HG02623 (cell line): ENCODE data around the gene CHN2.
A peak's percentile ranks its signal among the peaks of the same experiment; 100 is the strongest.

Experiments used
- ATAC-seq: cut with Tn5 transposase; IDR thresholded peaks from one replicate; pipeline ENCODE4 v1.9.1; 2021; ENCODE audit warnings: moderate library complexity; ENCODE audit not compliant: unreplicated experiment

CHN2 gene

DNA sequence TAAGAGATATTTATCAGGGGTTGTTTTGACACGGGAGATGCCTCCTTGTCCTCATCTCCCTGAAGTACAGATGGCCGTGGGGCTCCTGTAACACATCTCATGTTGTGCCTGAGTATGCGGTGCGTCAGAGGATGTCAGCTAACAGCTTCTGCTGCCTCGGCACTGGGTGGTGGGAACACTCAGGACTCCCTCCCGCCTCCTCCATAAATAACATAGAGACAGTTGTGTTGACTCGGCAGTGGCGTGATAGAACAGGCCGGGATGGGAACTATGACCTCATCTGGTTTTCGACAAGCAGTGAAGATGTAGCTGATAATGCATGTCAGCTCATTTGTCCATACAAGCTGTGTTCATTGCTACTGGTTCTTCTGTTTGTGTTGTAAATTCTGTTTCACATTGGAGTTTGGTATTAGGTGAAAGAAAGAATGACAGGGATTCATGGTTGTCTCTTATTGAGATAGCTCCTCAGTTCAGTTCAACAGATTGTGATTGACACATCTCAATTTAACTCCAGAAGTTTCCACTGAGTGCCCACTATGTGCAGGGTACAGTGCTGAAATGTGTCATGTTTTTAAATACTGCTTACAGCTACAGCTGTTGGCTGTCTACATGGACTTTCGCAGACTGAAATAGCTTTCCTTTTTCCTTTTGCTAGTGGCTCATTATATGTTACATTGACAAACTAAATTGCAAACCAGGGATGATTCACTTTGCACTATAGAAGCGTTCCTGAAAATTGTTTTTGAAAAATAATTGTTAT, 87.4 kb downstream of the CHN2 start:
- ATAC-seq: no peak

DNA sequence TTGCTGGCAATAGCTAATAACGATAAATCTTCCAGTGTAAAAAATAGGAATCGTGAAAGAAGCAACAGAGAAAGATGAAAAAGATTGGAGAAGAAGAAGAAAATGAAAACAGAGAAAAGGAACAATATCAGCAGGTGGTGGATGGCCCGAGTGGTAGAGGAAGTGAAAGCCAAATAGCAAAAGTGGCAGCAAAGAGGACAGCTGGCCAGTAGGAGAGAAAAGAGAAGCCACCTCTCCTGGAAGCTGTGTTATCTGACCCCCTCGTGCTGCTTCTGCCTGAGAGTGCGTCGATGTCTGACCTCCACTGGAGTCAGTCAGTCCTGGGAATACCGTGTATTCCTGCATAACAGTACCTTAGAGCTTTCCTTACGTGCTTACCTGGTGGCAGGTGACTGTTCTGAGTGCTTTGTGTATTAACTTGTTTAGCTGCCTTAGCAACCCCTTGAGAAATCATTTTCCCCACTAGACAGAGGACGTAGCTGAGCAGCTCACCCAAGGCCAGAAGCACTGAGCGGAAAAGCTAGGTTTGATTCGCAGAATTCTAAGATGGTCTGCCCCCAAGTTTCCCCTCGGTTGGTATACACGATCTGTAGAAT, 88.3 kb downstream of the CHN2 start:
- ATAC-seq: no peak

DNA sequence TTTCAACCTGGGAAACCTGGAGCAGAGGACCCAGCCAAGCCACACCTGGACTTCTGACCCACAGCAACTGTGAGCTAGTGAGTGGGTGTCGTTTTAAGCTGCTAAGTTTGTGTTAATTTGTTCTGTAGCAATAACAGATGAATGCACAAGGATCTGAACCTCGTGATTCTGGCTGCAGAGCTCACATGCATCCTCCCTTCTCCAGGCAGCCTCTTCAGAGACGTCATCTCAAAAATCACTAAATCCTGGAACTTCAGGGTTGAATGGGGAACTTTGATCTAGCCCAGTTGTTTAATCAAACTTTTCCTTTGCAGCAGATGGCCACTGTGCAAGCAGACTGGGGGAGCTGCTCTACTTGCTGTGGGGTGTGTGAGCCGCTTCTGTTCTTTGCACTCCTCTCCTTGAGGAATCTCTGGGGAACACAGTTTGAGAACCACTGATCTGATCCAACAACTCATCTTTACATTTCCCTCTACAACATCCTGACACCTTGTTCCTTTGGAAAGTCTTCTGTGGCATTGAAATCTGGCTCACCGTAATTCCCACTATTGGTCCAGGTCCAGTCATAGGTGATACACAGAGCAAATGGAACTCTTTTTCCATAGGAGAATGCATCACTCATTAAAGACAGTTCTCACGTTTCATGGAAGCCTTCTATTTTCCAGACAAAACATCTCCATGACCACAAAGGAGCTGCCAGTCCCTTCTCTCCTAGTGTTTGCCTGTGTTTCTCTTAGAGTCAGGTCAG, 90.3 kb downstream of the CHN2 start:
- no peak for ATAC-seq

DNA sequence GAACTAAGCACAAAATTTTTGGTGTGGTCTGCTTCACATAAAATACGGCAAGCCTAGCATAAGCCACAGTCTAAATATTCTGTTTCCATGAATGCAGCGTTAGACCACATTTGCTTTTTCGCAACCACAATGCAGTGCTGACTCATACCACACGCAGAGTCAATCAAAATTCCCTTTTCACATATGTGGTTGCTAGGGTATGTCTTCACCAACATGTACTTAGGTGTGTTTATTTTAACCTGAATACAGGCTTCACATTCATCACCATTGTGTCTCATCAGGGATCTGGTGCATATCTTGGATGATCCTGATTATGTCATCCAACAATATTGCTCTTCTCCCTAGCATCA, 90.8 kb downstream of the CHN2 start:
- ATAC-seq: peak; percentile 43

DNA sequence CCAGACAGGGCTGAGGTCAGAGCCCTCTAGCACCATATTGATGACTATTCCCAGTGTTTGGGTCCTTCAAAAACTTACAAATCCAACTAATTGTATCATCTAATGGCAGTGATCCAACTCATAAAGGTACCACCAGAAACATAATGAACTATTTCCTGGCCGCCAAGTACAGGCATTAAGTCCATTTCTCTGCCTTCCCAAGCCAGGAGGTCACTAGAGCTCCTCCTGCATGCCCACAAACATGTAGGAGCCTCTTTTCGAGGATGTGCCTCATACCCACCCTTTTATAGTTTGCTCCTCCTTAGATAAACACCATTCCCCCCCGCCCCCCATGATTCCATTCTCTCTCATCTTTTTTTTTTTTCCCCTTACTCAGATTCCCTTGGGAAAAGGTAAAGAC, 91.3 kb downstream of the CHN2 start:
- no peak for ATAC-seq

DNA sequence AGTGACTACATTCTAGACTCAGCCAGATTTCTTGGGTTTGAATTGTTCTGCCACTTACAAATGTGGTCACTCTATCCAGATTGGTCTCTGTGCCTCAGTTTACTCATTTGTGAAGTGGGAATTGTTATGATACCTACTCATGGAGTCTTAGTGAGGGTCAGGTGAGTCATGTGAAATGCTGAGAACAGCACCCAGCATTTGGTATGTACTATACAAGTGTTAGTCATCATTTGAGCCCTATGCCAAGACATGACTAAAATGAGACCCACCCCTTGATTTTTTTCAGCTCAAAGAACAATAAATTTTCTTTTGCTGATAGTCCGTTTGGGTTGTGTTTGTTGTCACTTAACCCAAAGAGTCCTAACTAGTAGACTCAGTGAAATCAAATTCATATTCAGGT, 92.8 kb downstream of the CHN2 start:
- no peak for ATAC-seq

DNA sequence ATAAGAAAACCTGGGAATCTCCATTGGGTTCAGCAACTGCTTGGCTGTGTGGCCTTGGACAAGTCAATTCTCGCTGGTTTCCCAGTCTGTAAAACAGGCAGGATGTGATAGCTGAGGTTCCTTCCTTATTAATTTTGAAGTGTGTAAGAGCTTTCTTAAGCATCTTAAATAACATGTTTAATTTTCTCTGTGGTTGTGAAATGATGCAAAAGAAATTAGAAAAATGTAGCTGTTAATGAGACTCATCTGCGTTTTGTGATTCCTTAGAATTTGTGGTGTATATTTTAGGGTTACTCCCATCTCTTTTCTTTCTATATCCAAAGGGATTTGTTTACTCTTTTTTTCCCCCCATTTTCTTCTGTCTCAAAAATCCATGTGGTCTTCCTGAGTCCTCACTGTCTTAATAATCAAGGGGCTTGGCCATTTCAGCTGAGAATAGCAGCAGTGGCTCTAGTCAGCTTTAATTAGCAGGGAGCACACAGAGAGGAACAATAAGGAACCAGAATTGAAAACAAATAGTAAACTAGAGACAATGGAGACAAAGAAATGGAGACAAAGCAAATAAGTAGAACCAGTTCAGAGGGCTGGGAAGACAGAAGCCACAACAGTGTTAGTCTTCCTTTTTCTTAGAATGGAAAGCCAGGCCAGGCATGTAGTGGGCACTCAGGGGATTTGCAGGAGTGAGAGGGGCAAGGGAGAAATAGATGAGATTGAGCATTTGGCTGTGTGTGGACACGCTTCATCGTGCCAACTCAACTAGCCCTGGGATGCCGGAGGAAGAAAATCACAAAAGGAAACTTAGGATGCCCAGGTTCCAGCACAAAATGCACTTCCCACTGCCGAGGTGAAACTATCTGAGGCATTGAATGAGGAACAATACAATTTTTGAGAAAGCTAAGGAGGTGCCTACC, 93.9 kb downstream of the CHN2 start:
- no peak for ATAC-seq

DNA sequence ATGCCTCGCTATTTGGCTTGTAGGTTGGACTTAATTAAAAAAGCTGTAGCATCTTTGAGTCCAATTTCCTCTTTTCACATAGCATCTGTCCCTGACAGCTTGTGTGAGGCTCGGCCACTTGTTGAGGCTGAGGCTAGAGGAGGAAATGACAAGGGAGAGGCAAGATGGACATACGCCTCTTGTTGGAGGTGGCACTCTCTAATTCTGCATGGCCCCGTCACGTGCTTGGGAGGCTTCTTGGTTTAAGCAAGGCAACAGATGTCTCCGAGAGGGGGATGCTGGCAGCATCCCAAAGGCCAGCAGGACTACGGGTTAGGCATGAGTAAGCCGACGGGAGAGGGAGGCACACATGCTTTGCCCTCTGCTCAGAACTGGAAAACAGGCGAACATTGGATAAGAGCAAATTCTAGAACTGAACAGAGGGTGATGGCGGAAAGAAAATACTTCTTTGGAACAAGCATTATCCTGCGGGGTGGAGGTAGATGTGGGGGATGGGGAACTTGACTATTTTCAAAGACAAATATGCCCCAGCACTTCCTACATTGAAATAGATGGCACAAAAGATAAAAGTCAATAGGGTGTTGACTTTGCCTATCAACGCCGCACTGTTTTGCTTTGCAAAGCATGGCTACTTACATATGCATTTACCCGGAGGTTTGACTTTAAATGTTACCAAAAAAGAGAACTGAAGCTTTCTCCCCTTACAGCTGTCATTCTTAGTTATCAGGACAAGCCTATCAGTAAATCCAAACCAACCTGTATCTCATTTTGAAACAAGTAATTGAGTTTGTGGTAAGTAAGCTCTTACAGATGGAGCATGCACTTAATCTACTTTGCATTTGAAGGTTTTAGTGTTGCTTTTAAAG, 94.8 kb downstream of the CHN2 start:
- ATAC-seq: peak; percentile 52

DNA sequence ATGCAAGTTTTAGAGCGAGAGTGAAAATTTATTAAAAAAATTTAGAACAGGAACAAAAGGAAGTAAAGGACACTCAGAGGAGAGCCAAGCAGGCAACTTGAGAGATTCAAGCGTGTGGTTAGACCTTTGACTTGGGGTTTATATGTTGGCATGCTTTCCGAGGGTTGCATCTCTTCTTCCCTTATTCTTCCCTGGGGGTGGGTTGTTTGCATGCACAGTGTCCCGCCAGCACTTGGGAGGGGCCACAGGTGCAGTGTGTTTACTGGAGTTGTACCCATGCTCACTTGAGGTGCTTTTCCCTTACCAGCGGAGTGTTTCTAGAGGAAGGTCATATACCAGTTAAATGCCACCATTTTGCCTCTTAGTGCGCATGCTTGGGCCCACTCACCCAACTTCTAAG, 96.3 kb downstream of the CHN2 start:
- ATAC-seq: no peak

DNA sequence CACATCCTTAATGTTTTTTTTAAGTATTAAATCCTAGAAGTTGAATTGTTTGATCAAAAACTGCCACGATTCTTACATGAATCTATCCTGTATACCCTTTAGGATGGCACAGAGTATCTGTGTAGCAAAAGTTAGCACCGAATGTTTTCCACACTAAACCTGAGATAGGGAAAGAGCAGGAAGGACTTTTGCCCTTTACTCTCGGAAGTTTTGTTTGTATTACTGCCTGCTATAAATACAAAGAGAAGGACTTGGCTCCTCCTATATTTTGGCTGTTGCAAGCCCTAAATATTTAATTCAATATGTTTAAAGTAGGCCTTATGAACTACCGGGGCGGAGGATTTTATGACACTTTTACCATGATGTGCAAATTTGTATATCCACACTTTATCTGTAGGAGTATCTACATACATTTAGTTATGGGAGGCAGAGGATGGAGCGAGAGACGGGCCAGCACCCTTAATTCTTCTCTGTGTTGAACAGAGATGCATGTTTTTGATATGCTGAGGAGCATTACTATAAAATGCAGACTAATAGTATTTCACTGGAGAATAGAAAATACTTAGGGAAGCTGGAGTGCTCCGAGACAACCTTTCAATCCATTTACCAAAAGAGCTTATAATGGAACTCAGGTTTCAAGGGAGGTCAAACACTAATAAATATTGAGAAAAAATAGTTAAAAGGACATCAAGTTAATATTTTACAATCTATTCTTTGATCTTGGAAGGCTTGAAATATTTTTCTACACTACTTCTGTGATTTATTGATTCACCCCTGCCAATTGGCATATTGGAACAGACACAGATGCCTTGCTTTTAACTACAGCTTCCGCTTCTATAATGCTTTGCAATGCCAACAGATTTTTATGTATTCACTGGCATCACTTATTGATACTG, 97.4 kb downstream of the CHN2 start:
- ATAC-seq: no peak

DNA sequence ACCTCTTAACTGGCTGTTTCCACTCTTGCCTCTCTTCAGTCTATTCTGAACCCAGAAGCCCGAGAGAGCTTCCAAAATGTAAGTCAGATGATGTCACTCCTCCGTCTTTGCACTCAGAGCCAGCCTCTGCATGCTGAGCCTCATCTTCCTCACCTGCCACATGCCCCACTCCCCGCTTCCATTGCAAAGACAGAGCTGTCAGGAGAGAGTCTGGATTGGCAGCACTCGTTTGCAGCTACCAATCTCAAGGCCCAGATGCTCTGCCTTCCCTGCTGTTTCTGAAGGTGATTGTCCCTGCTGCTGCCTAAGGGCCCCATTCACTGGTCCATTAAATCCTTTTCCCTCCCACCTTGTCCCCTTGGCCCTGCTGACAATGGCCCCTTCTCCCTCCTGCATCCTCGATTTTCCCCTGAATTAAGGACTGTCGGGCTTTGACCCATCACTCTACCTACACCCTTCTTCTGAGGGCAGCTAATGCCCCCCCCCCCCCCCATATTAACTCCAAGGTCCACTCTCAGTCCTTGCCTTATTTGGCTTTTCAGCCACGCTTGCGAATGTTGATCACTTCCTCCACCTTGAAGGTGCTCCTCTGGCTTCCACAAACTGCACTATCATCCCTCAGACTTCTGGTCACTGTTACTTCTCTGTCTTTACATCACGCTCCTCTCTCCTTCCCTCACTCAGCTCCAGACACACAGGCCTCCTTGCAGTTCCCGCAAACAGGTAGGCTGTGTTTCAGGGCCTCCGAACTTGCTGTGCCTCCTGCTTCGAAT, 98.5 kb downstream of the CHN2 start:
- no peak for ATAC-seq

DNA sequence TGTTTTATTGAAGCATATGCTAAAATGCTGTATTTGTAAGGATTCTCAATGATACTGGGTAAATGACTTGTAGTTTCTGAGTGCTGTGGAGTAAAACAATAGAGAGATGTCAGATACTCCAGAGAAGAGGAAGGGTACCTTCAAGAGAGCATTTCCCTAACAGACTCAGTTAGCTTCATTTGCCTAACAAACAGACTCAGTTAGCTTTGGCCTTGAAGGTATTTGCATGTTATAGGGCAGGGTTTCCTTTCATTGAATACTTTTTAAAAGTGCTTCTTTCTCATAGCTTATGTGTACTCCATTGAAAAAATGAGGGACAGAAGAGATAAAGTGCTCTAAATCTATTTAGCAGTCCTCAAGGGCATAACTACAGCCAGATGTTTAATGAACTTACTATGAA, 101.8 kb downstream of the CHN2 start:
- no peak for ATAC-seq

DNA sequence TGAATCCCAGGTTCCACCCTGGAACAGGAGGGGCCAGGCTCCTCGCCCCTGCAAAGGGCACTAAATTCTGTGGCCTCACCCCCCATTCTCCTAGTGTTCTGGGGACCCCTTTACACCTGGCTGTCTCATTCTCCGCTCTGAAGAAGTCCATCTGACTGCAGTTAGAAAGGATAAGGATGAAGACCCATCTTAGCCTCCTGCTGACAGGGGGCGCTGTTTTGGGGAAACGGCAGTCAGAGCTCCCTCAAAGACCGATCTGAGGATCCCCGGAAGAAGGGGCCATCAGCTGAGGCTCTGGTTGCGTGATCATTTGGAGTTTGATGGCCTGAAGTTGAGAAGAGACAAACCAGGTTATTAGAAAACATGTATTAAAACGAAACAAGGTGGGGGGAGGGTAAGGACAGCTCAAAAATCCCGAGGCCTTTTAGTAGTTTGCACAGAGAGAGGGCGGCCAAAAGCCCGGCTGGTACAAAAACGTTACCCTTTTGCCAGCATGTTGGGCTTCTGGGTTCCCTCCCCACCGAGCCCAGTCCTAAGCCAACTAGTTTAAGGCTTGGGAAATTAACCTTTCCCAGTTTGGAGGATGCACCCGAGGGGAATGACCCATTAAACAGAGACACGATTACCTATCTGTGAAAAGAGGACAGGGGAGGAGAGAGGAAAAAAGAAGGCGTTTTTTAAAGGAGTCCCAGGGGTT, 102.8 kb downstream of the CHN2 start:
- ATAC-seq: no peak

DNA sequence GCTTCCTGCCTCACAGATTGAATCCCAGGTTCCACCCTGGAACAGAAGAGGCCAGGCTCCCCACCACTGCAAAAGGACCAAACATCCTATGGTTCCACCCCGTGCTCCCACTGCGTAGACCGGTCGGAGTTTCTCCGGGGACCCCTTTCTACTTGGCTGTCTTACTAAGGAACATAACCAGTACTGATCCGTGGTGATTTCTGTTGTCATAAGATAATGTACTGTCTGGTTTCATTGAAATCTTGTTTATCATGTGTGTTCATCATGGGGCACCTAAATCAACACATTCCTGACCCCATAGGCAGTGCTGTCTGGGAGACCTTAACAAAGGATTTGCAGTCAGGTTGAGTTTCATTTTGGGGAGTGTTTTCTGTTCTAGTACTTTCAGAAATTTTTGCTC, 104.5 kb downstream of the CHN2 start:
- no peak for ATAC-seq

DNA sequence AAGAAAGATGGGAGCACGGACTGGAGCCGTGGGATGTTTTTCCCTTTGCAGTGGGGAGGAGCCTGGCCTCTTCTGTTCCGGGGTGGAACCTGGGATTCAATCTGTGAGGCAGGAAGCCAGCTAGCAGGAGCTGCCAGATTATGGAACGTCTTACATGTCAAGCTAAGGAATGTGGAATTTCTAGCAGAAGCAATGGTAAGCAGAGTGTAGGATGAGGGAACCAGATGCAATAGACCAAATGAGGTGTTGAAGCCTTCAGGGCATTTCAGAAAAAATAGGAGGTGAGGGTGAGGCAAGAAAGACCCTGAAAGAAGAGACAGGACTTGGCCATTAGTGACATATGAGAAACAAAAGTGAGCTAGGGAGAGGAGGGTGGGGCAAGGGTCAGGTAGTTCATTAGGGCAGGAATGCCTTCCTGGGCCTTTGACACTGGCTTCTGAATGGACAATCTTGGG, 105.5 kb downstream of the CHN2 start:
- ATAC-seq: no peak

DNA sequence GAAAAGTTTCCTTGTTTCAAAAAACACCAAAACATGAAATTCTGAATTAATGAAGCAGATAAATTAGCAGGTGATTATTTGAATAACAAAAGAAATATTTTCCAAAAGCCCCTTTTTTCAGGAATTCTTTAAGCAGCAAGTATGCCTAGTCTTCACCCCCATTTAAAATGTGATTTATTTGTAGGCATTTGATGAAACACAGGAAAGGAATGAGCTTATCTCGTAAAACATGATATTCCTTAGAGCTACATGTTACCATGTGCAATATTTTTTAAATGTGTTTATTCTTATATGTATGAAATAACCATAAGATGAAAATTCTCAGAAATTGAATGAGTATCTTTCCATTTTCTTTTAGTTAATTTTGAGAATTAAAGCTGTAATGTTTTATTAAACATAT, 106.1 kb downstream of the CHN2 start:
- no peak for ATAC-seq

DNA sequence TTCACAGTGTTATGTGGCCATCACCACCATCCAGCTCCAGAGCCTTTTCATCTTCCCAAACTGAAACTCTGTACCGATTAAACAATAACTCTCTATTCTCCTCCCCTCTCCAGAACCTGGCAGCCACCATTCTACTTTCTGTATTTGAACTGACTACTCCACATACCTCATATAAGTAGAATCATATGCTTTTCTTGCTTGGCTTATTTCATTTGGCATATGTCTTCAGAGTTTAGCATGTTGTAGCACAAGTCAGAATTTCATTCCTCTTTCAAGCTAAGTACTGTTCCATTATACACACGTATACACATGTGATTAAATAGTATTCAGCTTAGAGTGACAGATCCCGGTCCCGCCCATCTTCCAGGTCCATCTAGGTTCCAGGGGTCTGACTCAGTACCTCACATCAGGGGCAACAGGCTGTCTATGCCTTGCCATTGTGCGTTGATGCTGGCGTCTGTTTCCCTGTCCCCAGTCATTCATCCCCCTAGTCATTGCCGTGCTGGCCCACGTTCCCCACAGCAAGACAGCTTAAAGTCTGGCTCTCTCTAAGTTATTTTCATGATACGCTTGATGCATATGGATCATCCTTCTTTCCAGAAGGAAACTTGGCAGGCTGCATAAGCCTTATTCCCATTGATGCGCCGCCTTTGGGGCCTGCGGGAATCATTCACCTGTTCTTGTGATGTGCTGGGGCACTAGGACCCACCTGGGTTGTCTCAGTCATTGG, 108.3 kb downstream of the CHN2 start:
- no peak for ATAC-seq
